Adrenal gland (tissue), 5 donors: ENCODE measurements around the gene CHCHD1.

Source experiments
- CTCF ChIP-seq, 6 experiments: fragments of 450-650 bp in 4 of 6; fragments of 200-600 bp in 2 of 6; sonication (generic) in 1 of 6; IDR thresholded peaks; 1 replicate in 5 of 6; 2 replicates in 1 of 6; pipeline versions ENCODE4 v1.5.1 to v1.8.0; 2016 to 2021; ENCODE audit warnings: antibody characterized with exemption in 6 of 6, mild to moderate bottlenecking in 2 of 6, moderate library complexity in 1 of 6
- POLR2A ChIP-seq, 2 donors: fragments of 450-650 bp; IDR thresholded peaks; one replicate each; pipeline ENCODE4 v1.6.1; 2017; ENCODE audit warnings: antibody characterized with exemption in 2 of 2, mild to moderate bottlenecking in 2 of 2, moderate library complexity in 1 of 2
- donor health status: DM: no; HTN: no; CAD: no.

- TF ChIP-seq CTCF (IDR thresholded peaks at IDR 0.05) (no peak), POLR2A (IDR thresholded peaks at IDR 0.05) (no peak)
Measured at GRCh38 chr10:73813333-73813732, 31.5 kb downstream of the CHCHD1 start.
